Fibroblast of skin of back (primary cell): ENCODE results near the gene MCTP1.

Experiments used
- DNase-seq: peaks from one replicate; pipeline ENCODE4 v3.0.0-alpha.2; 2013

Gene MCTP1

GRCh38 chr5:95114305-95114704, 170.6 kb downstream of the MCTP1 start:
- DNase-seq = no peak

- DNase-seq = peak; percentile 86
Measured at GRCh38 chr5:95113489-95113888, 171.4 kb downstream of the MCTP1 start.

- no peak for DNase-seq
Measured at GRCh38 chr5:95111141-95111540, 173.8 kb downstream of the MCTP1 start.

GRCh38 chr5:95110118-95110517, 174.8 kb downstream of the MCTP1 start:
- DNase-seq = no peak

- no peak for DNase-seq
Measured at GRCh38 chr5:95107138-95107537, 177.8 kb downstream of the MCTP1 start.

- no peak for DNase-seq
Measured at GRCh38 chr5:95105638-95106037, 179.3 kb downstream of the MCTP1 start.

- DNase-seq = no peak
Measured at GRCh38 chr5:95102687-95103086, 182.2 kb downstream of the MCTP1 start.

GRCh38 chr5:95102080-95102479, 182.8 kb downstream of the MCTP1 start:
- DNase-seq = no peak

GRCh38 chr5:95100551-95100950, 184.3 kb downstream of the MCTP1 start:
- DNase-seq = no peak

GRCh38 chr5:95098012-95098411, 186.9 kb downstream of the MCTP1 start:
- DNase-seq = no peak

- DNase-seq = no peak
Measured at GRCh38 chr5:95093211-95093610, 191.7 kb downstream of the MCTP1 start.

GRCh38 chr5:95090774-95091173, 194.1 kb downstream of the MCTP1 start:
- no peak for DNase-seq

GRCh38 chr5:95087816-95088317, 197.0 kb downstream of the MCTP1 start:
- DNase-seq = no peak

- no peak for DNase-seq
Measured at GRCh38 chr5:95086927-95087815, 197.7 kb downstream of the MCTP1 start.

- no peak for DNase-seq
Measured at GRCh38 chr5:95084757-95085156, 200.1 kb downstream of the MCTP1 start.

GRCh38 chr5:95083606-95084005, 201.3 kb downstream of the MCTP1 start:
- DNase-seq = peak; percentile 32

GRCh38 chr5:95081982-95082381, 202.9 kb downstream of the MCTP1 start:
- DNase-seq = peak; percentile 39

GRCh38 chr5:95081500-95081960, 203.4 kb downstream of the MCTP1 start:
- DNase-seq = peak; percentile 77

- DNase-seq = no peak
Measured at GRCh38 chr5:95080441-95080840, 204.5 kb downstream of the MCTP1 start.

GRCh38 chr5:95080030-95080429, 204.9 kb downstream of the MCTP1 start:
- no peak for DNase-seq

- DNase-seq = no peak
Measured at GRCh38 chr5:95078868-95079267, 206.0 kb downstream of the MCTP1 start.

GRCh38 chr5:95076395-95077185, 208.3 kb downstream of the MCTP1 start:
- no peak for DNase-seq

GRCh38 chr5:95075111-95075510, 209.8 kb downstream of the MCTP1 start:
- no peak for DNase-seq
